Measurements from ENCODE around the gene PPP1R1B. TPM values are rescaled to one million over a fixed set of nuclear protein-coding genes. Genes with fewer than 3 reads are reported as not detected.
A peak's percentile ranks its signal among the peaks of the same experiment; 100 is the strongest.

The PPP1R1B gene
- polyA plus RNA-seq, 1 donor from 2014 or later = 1.8 TPM

GRCh38 chr17:39636927-39637736 is 10.4 kb downstream of the PPP1R1B start, which contains the start of gene STARD3:
TSS of gene STARD3 (plus strand) at chr17:39637144. CDS start at chr17:39653532, 16,388 bp downstream.
- peak within 1 kb of the TSS; percentile 77 for H3K4me2 ChIP-seq (ENCODE audit: low read length)
- no peaks in the 10 kb centered on the region for H4K20me1 ChIP-seq (ENCODE audit: insufficient read depth)
- H3F3A ChIP-seq (ENCODE audit: insufficient read depth, low read length, poor library complexity, severe bottlenecking) = no peaks in the 10 kb centered on the region
- no peaks in the 10 kb centered on the region for H3K36me3 ChIP-seq (ENCODE audit: insufficient read depth, low read length)
- H2AFZ ChIP-seq (ENCODE audit: low read depth, low read length) = peak within 1 kb of the TSS; percentile 77
- peaks cover 18% of the 10 kb centered on the region for H3K79me2 ChIP-seq (replicated peaks; ENCODE audit: insufficient read depth, low read length)
- H3K27ac ChIP-seq (ENCODE audit: low read length) = peak within 1 kb of the TSS; percentile 76
- H3K4me3 ChIP-seq (ENCODE audit: low read length) = peak within 1 kb of the TSS; percentile 88
- no peaks in the 10 kb centered on the region for H3K9me3 ChIP-seq (ENCODE audit: low read length)
- peak within 1 kb of the TSS; percentile 87 for H3K9ac ChIP-seq (ENCODE audit: low read length)
- H3K27me3 ChIP-seq (ENCODE audit: insufficient read depth, low read depth, low read length) = no peaks in the 10 kb centered on the region
- H3K9me2 ChIP-seq (ENCODE audit: insufficient read depth, low read length) = no peaks in the 10 kb centered on the region
- peak; percentile 68 for TF ChIP-seq REST (IDR thresholded peaks at IDR 0.05; ENCODE audit: borderline replicate concordance)
- TF ChIP-seq CTCF (IDR thresholded peaks at IDR 0.05; ENCODE audit: poor library complexity, severe bottlenecking) = peak; percentile 57
- peak; percentile 21 for TF ChIP-seq SMC3 (conservative IDR thresholded peaks at IDR 0.05; ENCODE audit: poor library complexity)
- no peak for TF ChIP-seq RAD21 (conservative IDR thresholded peaks at IDR 0.05)
- peak; percentile 94 for TF ChIP-seq POLR2AphosphoS5 (IDR thresholded peaks at IDR 0.05)
- peak; percentile 77 for TF ChIP-seq TAF1 (IDR thresholded peaks at IDR 0.05; ENCODE audit: low read depth)
- peak; percentile 49 for TF ChIP-seq EP300 (conservative IDR thresholded peaks at IDR 0.05; ENCODE audit: poor library complexity, severe bottlenecking)
- no peak for TF ChIP-seq EZH2 (IDR thresholded peaks at IDR 0.05; ENCODE audit: borderline replicate concordance, insufficient read depth, low read length, poor library complexity, severe bottlenecking)
- peak; percentile 82 for TF ChIP-seq MXI1 (conservative IDR thresholded peaks at IDR 0.05; ENCODE audit: poor library complexity, severe bottlenecking)

- H2AFZ ChIP-seq (ENCODE audit: low read depth, low read length) = no peak overlapping the region
- no peaks in the 10 kb centered on the region for H3K9me3 ChIP-seq (ENCODE audit: low read length)
- H3K9ac ChIP-seq (ENCODE audit: low read length) = peak overlapping the region; percentile 87
- peak overlapping the region; percentile 88 for H3K4me3 ChIP-seq (ENCODE audit: low read length)
- H3K36me3 ChIP-seq (ENCODE audit: insufficient read depth, low read length) = no peaks in the 10 kb centered on the region
- no peak overlapping the region for H3K27ac ChIP-seq (ENCODE audit: low read length)
- TF ChIP-seq RAD21 (conservative IDR thresholded peaks at IDR 0.05) (no peak), POLR2AphosphoS5 (IDR thresholded peaks at IDR 0.05) (no peak), EZH2 (IDR thresholded peaks at IDR 0.05; ENCODE audit: borderline replicate concordance, insufficient read depth, low read length, poor library complexity, severe bottlenecking) (no peak), MXI1 (conservative IDR thresholded peaks at IDR 0.05; ENCODE audit: poor library complexity, severe bottlenecking) (no peak), REST (IDR thresholded peaks at IDR 0.05; ENCODE audit: borderline replicate concordance) (no peak), SMC3 (conservative IDR thresholded peaks at IDR 0.05; ENCODE audit: poor library complexity) (no peak), CTCF (IDR thresholded peaks at IDR 0.05; ENCODE audit: poor library complexity, severe bottlenecking) (no peak)
- H3F3A ChIP-seq (ENCODE audit: insufficient read depth, low read length, poor library complexity, severe bottlenecking) = no peaks in the 10 kb centered on the region
- peak overlapping the region; percentile 77 for H3K4me2 ChIP-seq (ENCODE audit: low read length)
- H3K79me2 ChIP-seq (replicated peaks; ENCODE audit: insufficient read depth, low read length) = peaks cover 18% of the 10 kb centered on the region
- H4K20me1 ChIP-seq (ENCODE audit: insufficient read depth) = no peaks in the 10 kb centered on the region
- H3K9me2 ChIP-seq (ENCODE audit: insufficient read depth, low read length) = no peaks in the 10 kb centered on the region
- H3K27me3 ChIP-seq (ENCODE audit: insufficient read depth, low read depth, low read length) = no peaks in the 10 kb centered on the region
Observed at GRCh38 chr17:39638317-39638716, 11.6 kb downstream of the PPP1R1B start.
